Erythroblast (primary cell): ENCODE results near the gene SMO.

Source experiments
- GATA1 ChIP-seq: IDR thresholded peaks from 2 replicates; pipeline ENCODE4 v1.6.1; 2011; ENCODE audit warnings: low read depth, mild to moderate bottlenecking, control low read depth, low read length, moderate library complexity
- POLR2A ChIP-seq: IDR thresholded peaks from 2 replicates; pipeline ENCODE4 v1.6.1; 2011; ENCODE audit warnings: mild to moderate bottlenecking, low read length

- no peak for TF ChIP-seq POLR2A
- TF ChIP-seq GATA1: no peak
Measured at GRCh38 chr7:129143724-129144094, 44.7 kb upstream of the SMO start.
